Measurements from ENCODE around the gene KAT2B.

DNA sequence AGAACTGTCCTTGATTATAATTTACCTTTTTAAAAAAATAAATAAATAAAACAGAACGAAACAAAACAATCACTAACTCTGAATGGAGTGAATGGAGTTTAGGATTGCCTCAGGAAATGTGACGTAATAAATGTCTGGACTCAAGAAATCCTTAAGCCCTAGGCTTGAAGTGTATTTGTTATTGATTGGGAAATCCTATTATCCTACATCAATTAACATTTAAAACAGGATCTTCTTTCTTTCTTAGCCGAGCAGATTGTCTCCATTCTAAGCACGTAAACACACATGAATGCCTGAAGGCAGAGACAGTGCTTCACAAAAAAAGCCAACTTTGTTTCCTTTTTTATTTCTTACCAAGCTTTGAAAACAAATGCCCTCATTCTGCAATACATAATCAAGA is 33.4 kb downstream of the KAT2B start:
- no peak for TF ChIP-seq POLR2A (IDR thresholded peaks at IDR 0.05)
- TF ChIP-seq CTCF (IDR thresholded peaks at IDR 0.05): no peak

Data from uterus (tissue), 2 donors.